B cell (primary cell): ENCODE data around the gene KIF23. TPM values are rescaled to one million over a fixed set of nuclear protein-coding genes. Genes with fewer than 3 reads are reported as not detected.
A peak's percentile ranks its signal among the peaks of the same experiment; 100 is the strongest.

Experiments used
- ATAC-seq: fragments of 200-7000 bp; cut with Tn5 transposase; one replicate; pipeline ENCODE4 v1.10.0; 2021; ENCODE audit warnings: low read depth, mild to moderate bottlenecking, moderate number of reproducible peaks, moderate library complexity
- CTCF ChIA-PET: fragments of 350-600 bp; sonication (Branson Sonifier 250); formaldehyde crosslinking; loops from one replicate; lab custom pipeline; 2021; ENCODE audit warnings: antibody characterized with exemption, inconsistent platforms; lab: Charles Lee
- POLR2A ChIA-PET: fragments of 350-600 bp; sonication (Branson Sonifier 250); formaldehyde crosslinking; loops from one replicate; lab custom pipeline; 2021; ENCODE audit warnings: antibody characterized with exemption; lab: Charles Lee
- DNase-seq: peaks from one replicate; pipeline ENCODE4 v3.0.0; 2013
- H2AFZ ChIP-seq: 2 replicates; pipeline ENCODE4 v1.6.1; 2012; ENCODE audit warnings: mild to moderate bottlenecking, low read depth, low read length; ENCODE audit not compliant: insufficient read depth, poor library complexity, severe bottlenecking
- H3K27ac ChIP-seq, 2 donors: 1 replicate in 1 of 2; 2 replicates in 1 of 2; pipeline ENCODE4 v1.5.1; 2012 to 2013; ENCODE audit warnings: low read length in 2 of 2, mild to moderate bottlenecking in 2 of 2, moderate library complexity in 1 of 2
- H3K27me3 ChIP-seq, 4 experiments: fragments of 200-600 bp in 1 of 4; sonication (generic) in 1 of 4; replicated peaks in 1 of 4; 1 replicate in 2 of 4; 2 replicates in 2 of 4; pipeline versions ENCODE4 v1.6.1 to v1.7.0; 2013 to 2016; ENCODE audit warnings: low read length in 3 of 4, mild to moderate bottlenecking in 2 of 4, mixed read lengths in 1 of 4, moderate library complexity in 1 of 4; ENCODE audit not compliant: insufficient read depth in 4 of 4, control insufficient read depth in 3 of 4; ENCODE audit errors: control extremely low read depth in 1 of 4
- H3K36me3 ChIP-seq, 2 experiments: replicated peaks in 1 of 2; 1 replicate in 1 of 2; 2 replicates in 1 of 2; pipeline versions ENCODE4 v1.6.1 to v1.7.1; 2013; ENCODE audit warnings: low read length in 1 of 2; ENCODE audit not compliant: insufficient read depth in 2 of 2, control insufficient read depth in 1 of 2; ENCODE audit errors: control extremely low read depth in 1 of 2, extremely low read depth in 1 of 2
- H3K4me1 ChIP-seq, 2 donors: fragments of 200-600 bp in 1 of 2; sonication (generic) in 1 of 2; 1 replicate in 1 of 2; 2 replicates in 1 of 2; pipeline versions ENCODE4 v1.5.1 to v1.6.1; 2013 to 2017; ENCODE audit warnings: low read length in 2 of 2; ENCODE audit not compliant: control insufficient read depth in 2 of 2, insufficient read depth in 2 of 2
- H3K4me2 ChIP-seq: replicated peaks from 2 replicates; pipeline ENCODE3; 2012; ENCODE audit warnings: mild to moderate bottlenecking, low read depth, low read length; ENCODE audit not compliant: poor library complexity, severe bottlenecking
- H3K4me3 ChIP-seq, 5 experiments: fragments of 200-600 bp in 1 of 5; sonication (generic) in 1 of 5; 1 replicate in 3 of 5; 2 replicates in 2 of 5; pipeline versions ENCODE4 v1.5.1 to v1.7.0; 2011 to 2016; ENCODE audit warnings: low read length in 4 of 5, mild to moderate bottlenecking in 4 of 5, low read depth in 2 of 5, control low read depth in 1 of 5, moderate library complexity in 1 of 5; ENCODE audit not compliant: insufficient read depth in 1 of 5; ENCODE audit errors: control extremely low read depth in 1 of 5, extremely low read depth in 1 of 5
- H3K79me2 ChIP-seq: fragments of 200-600 bp; sonication (generic); one replicate; pipeline ENCODE4 v1.6.0; 2016; ENCODE audit warnings: low read length; ENCODE audit not compliant: control insufficient read depth, insufficient read depth
- H3K9ac ChIP-seq: fragments of 200-600 bp; sonication (generic); 2 replicates; pipeline ENCODE4 v1.6.1; 2017; ENCODE audit warnings: mild to moderate bottlenecking, low read length, moderate library complexity
- H3K9me3 ChIP-seq, 3 donors: one replicate each; pipeline versions ENCODE4 v1.6.1 to v1.7.1; 2013; ENCODE audit warnings: low read length in 2 of 3; ENCODE audit not compliant: control insufficient read depth in 2 of 3, insufficient read depth in 1 of 3; ENCODE audit errors: control extremely low read depth in 1 of 3
- H4K20me1 ChIP-seq: 2 replicates; pipeline ENCODE4 v1.6.0; 2012; ENCODE audit warnings: mild to moderate bottlenecking, low read length; ENCODE audit not compliant: insufficient read depth, control insufficient read depth, poor library complexity, severe bottlenecking
- H3K27ac Mint-ChIP-seq: one replicate; pipeline ENCODE4 v1.8.0; 2021; ENCODE audit warnings: mixed read lengths
- H3K27me3 Mint-ChIP-seq: one replicate; pipeline ENCODE4 v1.8.0; 2021; ENCODE audit warnings: mixed read lengths
- H3K4me1 Mint-ChIP-seq: one replicate; pipeline ENCODE4 v1.8.0; 2021; ENCODE audit warnings: mixed read lengths
- H3K4me3 Mint-ChIP-seq: one replicate; pipeline ENCODE4 v1.8.0; 2021; ENCODE audit warnings: mixed read lengths
- H3K9me3 Mint-ChIP-seq: one replicate; pipeline ENCODE4 v1.8.0; 2022; ENCODE audit warnings: mixed read lengths; ENCODE audit not compliant: insufficient read depth
- EZH2 ChIP-seq: IDR thresholded peaks from 2 replicates; pipeline ENCODE4 v1.6.1; 2012; ENCODE audit warnings: borderline replicate concordance, low read depth, mild to moderate bottlenecking, moderate library complexity, low read length; ENCODE audit not compliant: insufficient read depth, poor library complexity, severe bottlenecking
- WGBS: methylation state at CpG from one replicate; pipeline ENCODE4 v1.1.5; 2013; ENCODE audit warnings: missing lambda C conversion rate; ENCODE audit not compliant: insufficient coverage; 5-methylcytosine and 5-hydroxymethylcytosine counted together
- intact Hi-C: fragments of 100-400 bp; cut with micrococcal nuclease; formaldehyde crosslinking; loops from one replicate; pipeline ENCODE4 v1.10.0; 2022
- polyA plus RNA-seq: library from polyadenylated mRNA; depleted of rRNA; stranded (reverse); fragments of >200 nt; gene quantifications from 2 replicates; pipeline ENCODE4 v1.2.3, GENCODE V29; 2012
- total RNA-seq, 2 donors: library from RNA; stranded (reverse); fragments of 120-200 nt in 1 of 2; gene quantifications; 1 replicate in 1 of 2; 2 replicates in 1 of 2; pipeline versions ENCODE4 v1.2.3 to v1.2.4, GENCODE V29; 2013 to 2022
- TF ChIP-seq, protein P1 (sequence below): fragments of 200-600 bp; IDR thresholded peaks from one replicate; pipeline ENCODE4 v1.8.0; 2022; ENCODE audit warnings: antibody characterized with exemption, mild to moderate bottlenecking

Gene KIF23
- total and polyA plus RNA-seq, 2 donors (not counting 1 experiment from before 2014, with no cell fraction given), result 0.30 to 0.34 TPM

DNA sequence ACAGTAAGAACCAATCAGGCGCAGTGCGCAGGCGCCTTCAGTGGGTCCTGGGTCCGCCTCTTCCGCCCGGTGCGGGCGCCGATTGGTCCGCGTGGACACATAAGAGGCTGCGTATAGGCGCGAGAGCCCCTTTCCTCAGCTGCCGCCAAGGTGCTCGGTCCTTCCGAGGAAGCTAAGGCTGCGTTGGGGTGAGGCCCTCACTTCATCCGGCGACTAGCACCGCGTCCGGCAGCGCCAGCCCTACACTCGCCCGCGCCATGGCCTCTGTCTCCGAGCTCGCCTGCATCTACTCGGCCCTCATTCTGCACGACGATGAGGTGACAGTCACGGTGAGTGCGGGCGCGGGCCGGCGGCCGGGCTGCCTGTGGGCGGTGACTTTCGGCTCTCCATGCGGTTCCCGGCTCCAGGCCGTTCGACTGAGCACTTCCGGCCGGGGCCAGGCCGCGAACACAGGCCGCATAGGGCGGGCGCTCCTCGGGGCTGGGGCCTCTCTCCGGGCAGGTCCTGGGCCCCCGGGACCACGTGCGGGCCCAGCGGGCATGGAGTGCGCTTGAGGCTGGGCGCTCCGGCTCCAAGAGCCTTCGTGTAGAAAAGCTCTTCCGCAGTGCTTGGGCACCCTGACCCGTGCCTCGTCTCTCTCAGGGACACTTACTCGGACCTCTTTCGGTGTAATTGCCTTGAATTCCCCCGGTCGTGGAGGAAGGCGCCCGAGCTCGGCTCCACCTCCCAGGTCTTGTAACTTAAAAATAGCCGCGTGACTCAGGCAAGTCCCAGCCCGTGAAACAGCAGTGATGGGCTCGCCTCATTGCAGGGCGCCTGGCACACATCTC, 38.8 kb downstream of the KIF23 start, which contains the start of gene RPLP1:
TSS of gene RPLP1 (plus strand) at position 127 of the 830 bp plus-strand sequence. CDS start at position 258, 131 bp downstream.
- peak within 1 kb of the TSS; percentile 100 for H2AFZ ChIP-seq
- Mint-ChIP-seq H3K27me3 (no peaks in the 10 kb centered on the region), H3K4me1 (peaks cover 43% of the 10 kb centered on the region), H3K27ac (peak within 1 kb of the TSS; percentile 100), H3K9me3 (no peaks in the 10 kb centered on the region), H3K4me3 (peak within 1 kb of the TSS; percentile 100)
- TF ChIP-seq, protein P1, sequence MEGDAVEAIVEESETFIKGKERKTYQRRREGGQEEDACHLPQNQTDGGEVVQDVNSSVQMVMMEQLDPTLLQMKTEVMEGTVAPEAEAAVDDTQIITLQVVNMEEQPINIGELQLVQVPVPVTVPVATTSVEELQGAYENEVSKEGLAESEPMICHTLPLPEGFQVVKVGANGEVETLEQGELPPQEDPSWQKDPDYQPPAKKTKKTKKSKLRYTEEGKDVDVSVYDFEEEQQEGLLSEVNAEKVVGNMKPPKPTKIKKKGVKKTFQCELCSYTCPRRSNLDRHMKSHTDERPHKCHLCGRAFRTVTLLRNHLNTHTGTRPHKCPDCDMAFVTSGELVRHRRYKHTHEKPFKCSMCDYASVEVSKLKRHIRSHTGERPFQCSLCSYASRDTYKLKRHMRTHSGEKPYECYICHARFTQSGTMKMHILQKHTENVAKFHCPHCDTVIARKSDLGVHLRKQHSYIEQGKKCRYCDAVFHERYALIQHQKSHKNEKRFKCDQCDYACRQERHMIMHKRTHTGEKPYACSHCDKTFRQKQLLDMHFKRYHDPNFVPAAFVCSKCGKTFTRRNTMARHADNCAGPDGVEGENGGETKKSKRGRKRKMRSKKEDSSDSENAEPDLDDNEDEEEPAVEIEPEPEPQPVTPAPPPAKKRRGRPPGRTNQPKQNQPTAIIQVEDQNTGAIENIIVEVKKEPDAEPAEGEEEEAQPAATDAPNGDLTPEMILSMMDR, result no peak
- TF ChIP-seq EZH2, result no peak
- H3K4me2 ChIP-seq, result peak within 1 kb of the TSS; percentile 80
- H3K9ac ChIP-seq, result peak within 1 kb of the TSS; percentile 97
- H3K27me3 ChIP-seq, result no peaks in the 10 kb centered on the region
- H3K4me3 ChIP-seq, result peak within 1 kb of the TSS; percentile 77 to 97 (median 88)
- intact Hi-C loops, result loop anchor here (1.0 to 5.0 kb wide), 7 partner anchors 9 to 1310 kb away; partner anchors contain the start of genes GLCE, KIF23, TLE3 and UACA
- H3K27ac ChIP-seq, result peak within 1 kb of the TSS; percentile 77 to 93
- peak; percentile 91 for ATAC-seq
- POLR2A ChIA-PET, result interaction anchor here (0.6 to 3.4 kb wide), 13 partner anchors 10 to 1378 kb away, joined by 3 to 30 read pairs (median 4); partner anchors contain the start of genes GLCE and KIF23
- H3K79me2 ChIP-seq, result peaks cover 25% of the 10 kb centered on the region
- no peaks in the 10 kb centered on the region for H3K9me3 ChIP-seq
- DNase-seq, result peak; percentile 97
- CTCF ChIA-PET, result interaction anchor here (0.7 to 5.3 kb wide), 5 partner anchors 10 to 658 kb away, joined by 3 to 42 read pairs (median 5); partner anchors contain the start of gene KIF23
- H4K20me1 ChIP-seq, result peaks cover 40% of the 10 kb centered on the region
- peaks cover 26% of the 10 kb centered on the region in 2 donors for H3K4me1 ChIP-seq
- peaks cover 0 to 35% of the 10 kb centered on the region in 2 experiments for H3K36me3 ChIP-seq
- WGBS, result under 1% methylated on average over 77 of the region's 77 CpGs
